ENCODE data around the gene NUDC.

GRCh38 chr1:26991310-26992116, 70.0 kb downstream of the NUDC start:
- TF ChIP-seq, protein P1, sequence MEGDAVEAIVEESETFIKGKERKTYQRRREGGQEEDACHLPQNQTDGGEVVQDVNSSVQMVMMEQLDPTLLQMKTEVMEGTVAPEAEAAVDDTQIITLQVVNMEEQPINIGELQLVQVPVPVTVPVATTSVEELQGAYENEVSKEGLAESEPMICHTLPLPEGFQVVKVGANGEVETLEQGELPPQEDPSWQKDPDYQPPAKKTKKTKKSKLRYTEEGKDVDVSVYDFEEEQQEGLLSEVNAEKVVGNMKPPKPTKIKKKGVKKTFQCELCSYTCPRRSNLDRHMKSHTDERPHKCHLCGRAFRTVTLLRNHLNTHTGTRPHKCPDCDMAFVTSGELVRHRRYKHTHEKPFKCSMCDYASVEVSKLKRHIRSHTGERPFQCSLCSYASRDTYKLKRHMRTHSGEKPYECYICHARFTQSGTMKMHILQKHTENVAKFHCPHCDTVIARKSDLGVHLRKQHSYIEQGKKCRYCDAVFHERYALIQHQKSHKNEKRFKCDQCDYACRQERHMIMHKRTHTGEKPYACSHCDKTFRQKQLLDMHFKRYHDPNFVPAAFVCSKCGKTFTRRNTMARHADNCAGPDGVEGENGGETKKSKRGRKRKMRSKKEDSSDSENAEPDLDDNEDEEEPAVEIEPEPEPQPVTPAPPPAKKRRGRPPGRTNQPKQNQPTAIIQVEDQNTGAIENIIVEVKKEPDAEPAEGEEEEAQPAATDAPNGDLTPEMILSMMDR (IDR thresholded peaks at IDR 0.05): no peak
- TF ChIP-seq POLR2A (IDR thresholded peaks at IDR 0.05): no peak
